OCI-LY3 (cell line): ENCODE results near the gene SHISAL2B.

Source experiments
- H2AFZ ChIP-seq: fragments of 200-600, 300-600 bp; shearing (Covaris generic); 2 replicates; pipeline ENCODE4 v1.6.0; 2014; ENCODE audit warnings: antibody characterized with exemption, low read depth, low read length
- H3K27ac ChIP-seq: fragments of 200-600, 300-600 bp; sonication (generic); 2 replicates; pipeline ENCODE4 v1.5.1; 2014; ENCODE audit warnings: mild to moderate bottlenecking, low read length, moderate library complexity, mixed read lengths
- H3K27me3 ChIP-seq: fragments of 200-600, 300-600 bp; sonication (generic); 2 replicates; pipeline ENCODE4 v1.6.1; 2014; ENCODE audit warnings: low read depth, low read length, mixed read lengths
- H3K36me3 ChIP-seq: fragments of 200-600, 300-600 bp; sonication (generic); replicated peaks from 2 replicates; pipeline ENCODE3; 2014; ENCODE audit warnings: low read depth, low read length, mixed read lengths
- H3K4me1 ChIP-seq: fragments of 300-600, 200-600 bp; sonication (generic); 2 replicates; pipeline ENCODE4 v1.6.1; 2014; ENCODE audit warnings: low read length, mixed read lengths
- H3K4me2 ChIP-seq: fragments of 200-600, 300-600 bp; sonication (generic); 2 replicates; pipeline ENCODE4 v1.6.1; 2014; ENCODE audit warnings: low read length, mixed read lengths
- H3K4me3 ChIP-seq: fragments of 300-600, 200-600 bp; sonication (generic); 2 replicates; pipeline ENCODE4 v1.5.1; 2014; ENCODE audit warnings: antibody characterized with exemption, mild to moderate bottlenecking, low read length, moderate library complexity
- H3K79me2 ChIP-seq: fragments of 300-600, 200-600 bp; shearing (Covaris generic); 2 replicates; pipeline ENCODE4 v1.6.1; 2014; ENCODE audit warnings: mild to moderate bottlenecking, low read length, mixed read lengths
- H3K9ac ChIP-seq: fragments of 300-600, 200-600 bp; shearing (Covaris generic); 2 replicates; pipeline ENCODE4 v1.6.0; 2014; ENCODE audit warnings: mild to moderate bottlenecking, low read length, moderate library complexity
- H3K9me3 ChIP-seq: fragments of 200-600, 300-600 bp; shearing (Covaris generic); 2 replicates; pipeline ENCODE4 v1.6.1; 2014; ENCODE audit warnings: low read length, mixed read lengths; ENCODE audit not compliant: insufficient read depth
- H4K20me1 ChIP-seq: fragments of 200-600, 300-600 bp; sonication (generic); 2 replicates; pipeline ENCODE4 v1.6.1; 2016; ENCODE audit warnings: low read length, mixed read lengths; ENCODE audit not compliant: insufficient read depth
- CTCF ChIP-seq: fragments of 200-600, 300-600 bp; sonication (generic); IDR thresholded peaks from 2 replicates; pipeline ENCODE4 v1.5.1; 2014; ENCODE audit warnings: antibody characterized with exemption, low read length, low read depth
- EZH2phosphoT487 ChIP-seq: fragments of 200-600 bp; shearing (Covaris generic); IDR thresholded peaks from 2 replicates; pipeline ENCODE4 v1.6.1; 2018; ENCODE audit warnings: antibody characterized with exemption, mixed run types, low read depth

The SHISAL2B gene

GRCh38 chr5:64754066-64754465 is 63.8 kb downstream of the SHISAL2B start:
- Histone ChIP-seq H3K9me3 (no peaks in the 10 kb centered on the region), H3K27ac (no peak overlapping the region), H3K4me3 (no peak overlapping the region), H2AFZ (no peak overlapping the region), H3K4me1 (peaks cover 7% of the 10 kb centered on the region; the same call in 1 of the 2 replicates), H4K20me1 (no peaks in the 10 kb centered on the region), H3K4me2 (no peak overlapping the region), H3K36me3 (peaks cover 4% of the 10 kb centered on the region), H3K79me2 (peaks cover 19% of the 10 kb centered on the region), H3K9ac (no peak overlapping the region), H3K27me3 (no peaks in the 10 kb centered on the region)
- TF ChIP-seq CTCF, result no peak

- Histone ChIP-seq H3K4me1 (no peaks in the 10 kb centered on the region), H4K20me1 (no peaks in the 10 kb centered on the region), H3K36me3 (no peaks in the 10 kb centered on the region), H3K27me3 (no peaks in the 10 kb centered on the region), H2AFZ (no peak overlapping the region), H3K27ac (no peak overlapping the region), H3K79me2 (peaks cover 38% of the 10 kb centered on the region), H3K4me2 (no peak overlapping the region), H3K9ac (no peak overlapping the region), H3K9me3 (no peaks in the 10 kb centered on the region), H3K4me3 (no peak overlapping the region)
- TF ChIP-seq CTCF (no peak), EZH2phosphoT487 (no peak)
Observed at GRCh38 chr5:64758901-64759300, 68.6 kb downstream of the SHISAL2B start.

DNA sequence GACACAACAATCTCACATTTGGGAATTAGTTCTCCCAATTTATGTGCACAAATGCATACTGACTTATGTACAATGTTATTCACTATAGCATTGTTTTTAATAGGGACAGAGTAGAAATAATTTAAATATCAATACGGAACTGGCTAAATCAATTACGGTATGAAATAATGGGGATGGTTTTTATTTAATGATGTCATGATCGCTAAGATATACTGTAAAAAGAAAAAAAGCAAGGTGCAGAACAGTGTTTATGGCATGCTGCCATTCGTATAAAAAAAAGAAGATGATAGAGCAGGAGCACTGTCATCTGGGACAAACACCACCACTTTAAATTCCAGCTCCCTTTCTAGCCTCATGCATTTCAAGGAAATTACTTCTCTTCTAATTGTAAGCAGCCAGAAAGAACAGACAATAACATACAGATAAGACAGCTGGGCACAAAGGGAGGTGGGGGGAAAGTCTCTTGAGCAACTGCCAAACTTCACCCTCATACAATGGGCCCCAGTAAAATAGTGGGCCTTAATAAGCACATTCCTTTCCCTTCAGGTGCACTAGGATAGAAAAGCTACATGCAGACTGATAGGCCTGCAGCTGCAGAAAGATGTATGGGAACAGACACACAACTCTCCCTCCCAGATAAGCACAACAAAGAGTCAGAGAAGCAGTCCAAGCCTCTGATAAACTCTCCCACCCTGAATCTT is 69.8 kb downstream of the SHISAL2B start:
- no peaks in the 10 kb centered on the region for H3K4me1 ChIP-seq
- no peak overlapping the region for H3K4me2 ChIP-seq
- H4K20me1 ChIP-seq, result no peaks in the 10 kb centered on the region
- H3K9me3 ChIP-seq, result no peaks in the 10 kb centered on the region
- no peak for TF ChIP-seq CTCF
- no peak for TF ChIP-seq EZH2phosphoT487
- H3K4me3 ChIP-seq, result no peak overlapping the region
- H3K9ac ChIP-seq, result no peak overlapping the region
- H3K27ac ChIP-seq, result no peak overlapping the region
- peaks cover 43% of the 10 kb centered on the region for H3K79me2 ChIP-seq
- H3K36me3 ChIP-seq, result no peaks in the 10 kb centered on the region
- no peaks in the 10 kb centered on the region for H3K27me3 ChIP-seq
- no peak overlapping the region for H2AFZ ChIP-seq

- Histone ChIP-seq H3K27me3 (no peaks in the 10 kb centered on the region), H3K79me2 (peaks cover 60% of the 10 kb centered on the region), H3K36me3 (no peaks in the 10 kb centered on the region), H3K4me1 (peaks cover 13% of the 10 kb centered on the region), H3K9ac (no peak overlapping the region), H3K9me3 (no peaks in the 10 kb centered on the region), H3K4me3 (no peak overlapping the region), H3K27ac (no peak overlapping the region), H2AFZ (no peak overlapping the region), H3K4me2 (no peak overlapping the region), H4K20me1 (no peaks in the 10 kb centered on the region)
- TF ChIP-seq EZH2phosphoT487, result no peak
- TF ChIP-seq CTCF, result no peak
Observed at GRCh38 chr5:64763948-64764503, 73.7 kb downstream of the SHISAL2B start.
